ENCODE data around the gene FBF1. TPM values are rescaled to one million over a fixed set of nuclear protein-coding genes. Genes with fewer than 3 reads are reported as not detected.
A peak's percentile ranks its signal among the peaks of the same experiment; 100 is the strongest.

FBF1 gene
- total RNA-seq, 1 donor from 2014 or later = 13.0 TPM

DNA sequence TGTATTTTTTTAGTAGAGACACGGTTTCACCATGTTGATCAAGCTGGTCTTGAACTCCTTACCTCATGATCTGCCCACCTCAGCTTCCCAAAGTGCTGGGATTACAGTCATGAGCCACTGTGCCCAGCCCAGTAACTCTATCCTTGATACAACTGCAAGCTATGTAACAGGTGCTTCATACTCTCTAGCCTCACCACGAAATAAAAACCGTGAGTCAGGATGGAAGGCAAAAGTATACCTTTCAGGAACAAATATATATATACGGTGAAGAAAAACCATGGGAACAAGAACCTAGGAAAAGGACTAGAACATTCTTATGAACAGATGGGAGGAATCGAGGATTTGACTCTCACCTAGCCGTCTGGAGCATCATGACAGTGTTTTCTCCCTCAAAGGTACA is 9.6 kb upstream of the FBF1 start:
- H3K4me1 ChIP-seq = no peaks in the 10 kb centered on the region
- intact Hi-C loops (cut with DNase I) = no loop called here
- no peak overlapping the region for H3K4me3 ChIP-seq
- no peak overlapping the region for H3K27ac ChIP-seq
- TF ChIP-seq POLR2A (IDR thresholded peaks at IDR 0.05) = no peak
- TF ChIP-seq POLR2AphosphoS5 (IDR thresholded peaks at IDR 0.05; ENCODE audit: insufficient read depth in 1 of 2, low read depth in 1 of 2) = no peak
- TF ChIP-seq CTCF (IDR thresholded peaks at IDR 0.05) = no peak
- peaks cover 2 to 91% of the 10 kb centered on the region in 2 donors for H3K36me3 ChIP-seq
- H3K27me3 ChIP-seq = no peaks in the 10 kb centered on the region
- H3K9me3 ChIP-seq = no peaks in the 10 kb centered on the region
- no peak for DNase-seq (ENCODE audit: extremely low spot score in 2 of 2)

- Histone ChIP-seq H3K4me1 (peaks cover 5% of the 10 kb centered on the region), H3K27ac (no peak overlapping the region), H3K4me3 (no peak overlapping the region), H3K27me3 (no peaks in the 10 kb centered on the region), H3K36me3 (peaks cover 0 to 43% of the 10 kb centered on the region in 2 donors), H3K9me3 (no peaks in the 10 kb centered on the region)
- intact Hi-C loops (cut with DNase I) = no loop called here
- TF ChIP-seq POLR2AphosphoS5 (IDR thresholded peaks at IDR 0.05; ENCODE audit: insufficient read depth in 1 of 2, low read depth in 1 of 2) (no peak), CTCF (IDR thresholded peaks at IDR 0.05) (no peak), POLR2A (IDR thresholded peaks at IDR 0.05) (no peak)
- DNase-seq (ENCODE audit: extremely low spot score in 2 of 2) = no peak
These were observed 4.4 kb upstream of the FBF1 start for GRCh38 chr17:75945211-75945610.

- H3K4me3 ChIP-seq = no peak overlapping the region
- H3K9me3 ChIP-seq = no peaks in the 10 kb centered on the region
- peaks cover 8% of the 10 kb centered on the region for H3K4me1 ChIP-seq
- DNase-seq (ENCODE audit: extremely low spot score in 2 of 2) = no peak
- no peaks in the 10 kb centered on the region for H3K27me3 ChIP-seq
- TF ChIP-seq CTCF (IDR thresholded peaks at IDR 0.05) (no peak), POLR2AphosphoS5 (IDR thresholded peaks at IDR 0.05; ENCODE audit: insufficient read depth in 1 of 2, low read depth in 1 of 2) (no peak), POLR2A (IDR thresholded peaks at IDR 0.05) (no peak)
- intact Hi-C loops (cut with DNase I) = no loop called here
- H3K36me3 ChIP-seq = peaks cover 0 to 26% of the 10 kb centered on the region in 2 donors
- H3K27ac ChIP-seq = no peak overlapping the region
These were observed 2.6 kb upstream of the FBF1 start for GRCh38 chr17:75943491-75943890.

DNA sequence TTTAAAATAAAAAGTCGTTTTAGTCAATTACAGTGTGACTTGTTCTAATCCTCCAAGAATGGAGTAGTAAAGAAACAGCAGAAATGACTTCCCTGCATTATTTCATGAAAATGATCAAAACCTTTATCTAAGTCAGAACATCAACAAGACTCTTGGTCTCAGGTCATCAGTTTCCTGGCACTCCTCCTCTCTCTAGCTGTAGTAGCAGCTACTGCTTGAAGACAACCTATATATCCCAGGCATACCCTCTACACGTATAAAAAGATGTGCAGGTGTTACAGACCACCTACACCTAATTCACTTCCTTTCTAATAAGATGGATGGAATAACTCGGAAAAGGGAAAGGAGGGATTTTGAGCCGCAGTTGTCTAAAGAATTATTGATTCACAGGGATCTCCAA is 1.6 kb upstream of the FBF1 start:
- Histone ChIP-seq H3K27ac (no peak overlapping the region), H3K4me1 (peaks cover 8% of the 10 kb centered on the region), H3K9me3 (no peaks in the 10 kb centered on the region), H3K27me3 (no peaks in the 10 kb centered on the region), H3K36me3 (peaks cover 0 to 16% of the 10 kb centered on the region in 2 donors), H3K4me3 (no peak overlapping the region)
- no peak for DNase-seq (ENCODE audit: extremely low spot score in 2 of 2)
- TF ChIP-seq POLR2A (IDR thresholded peaks at IDR 0.05) (no peak), CTCF (IDR thresholded peaks at IDR 0.05) (no peak), POLR2AphosphoS5 (IDR thresholded peaks at IDR 0.05; ENCODE audit: insufficient read depth in 1 of 2, low read depth in 1 of 2) (no peak)
- intact Hi-C loops (cut with DNase I) = no loop called here

- DNase-seq (ENCODE audit: extremely low spot score in 2 of 2) = no peak
- H3K4me1 ChIP-seq = peaks cover 8% of the 10 kb centered on the region
- peaks cover 0 to 6% of the 10 kb centered on the region in 2 donors for H3K36me3 ChIP-seq
- TF ChIP-seq POLR2A (IDR thresholded peaks at IDR 0.05) (no peak), POLR2AphosphoS5 (IDR thresholded peaks at IDR 0.05; ENCODE audit: insufficient read depth in 1 of 2, low read depth in 1 of 2) (no peak), CTCF (IDR thresholded peaks at IDR 0.05) (no peak)
- no peaks in the 10 kb centered on the region for H3K9me3 ChIP-seq
- intact Hi-C loops (cut with DNase I) = no loop called here
- no peaks in the 10 kb centered on the region for H3K27me3 ChIP-seq
- no peak overlapping the region for H3K27ac ChIP-seq
- peak overlapping the region; percentile 67 to 74 for H3K4me3 ChIP-seq
These were observed 589 bp upstream of the FBF1 start for GRCh38 chr17:75941442-75941819.

Data from vagina (tissue), 2 donors.